HEK293 (cell line): Measurements from ENCODE around the gene CHRM4.

ENCODE experiments used
- CTCF ChIA-PET: fragments of 350-600 bp; formaldehyde crosslinking; extraction: SDS; loops from one replicate; lab custom pipeline; 2021; ENCODE audit warnings: antibody characterized with exemption; lab: Yijun Ruan, JAX
- POLR2A ChIA-PET: fragments of 300-600 bp; formaldehyde crosslinking; extraction: SDS; loops from one replicate; lab custom pipeline; 2020; ENCODE audit warnings: antibody characterized with exemption, inconsistent platforms; lab: Yijun Ruan, JAX
- H3K27ac ChIP-seq: fragments of 200-500 bp; sonication (Bioruptor generic); 2 replicates; pipeline ENCODE4 v1.5.1; 2014; ENCODE audit warnings: low read depth, low read length, control low read depth, inconsistent platforms; ENCODE audit errors: extremely low read depth
- H3K36me3 ChIP-seq, 2 experiments: fragments of 200-500 bp in 1 of 2; sonication (Bioruptor generic) in 1 of 2; 1 replicate in 1 of 2; 2 replicates in 1 of 2; pipeline ENCODE4 v1.5.1; 2014 to 2017; ENCODE audit warnings: inconsistent platforms in 2 of 2, low read length in 2 of 2; ENCODE audit not compliant: control insufficient read depth in 2 of 2, insufficient read depth in 1 of 2
- H3K4me1 ChIP-seq: fragments of 200-500 bp; sonication (Bioruptor generic); 2 replicates; pipeline ENCODE4 v1.5.1; 2014; ENCODE audit warnings: mild to moderate bottlenecking, low read length, inconsistent platforms; ENCODE audit not compliant: control insufficient read depth, insufficient read depth
- H3K4me3 ChIP-seq: 2 replicates; pipeline ENCODE4 v1.5.1; 2011; ENCODE audit warnings: low read depth, mild to moderate bottlenecking, control low read depth, low read length, moderate library complexity
- H3K9me3 ChIP-seq: fragments of 200-500 bp; sonication (Bioruptor generic); 2 replicates; pipeline ENCODE4 v1.5.1; 2014; ENCODE audit warnings: low read depth, low read length, inconsistent platforms; ENCODE audit not compliant: control insufficient read depth, insufficient read depth
- KLF7 ChIP-seq: fragments of 450-650 bp; formaldehyde crosslinking; IDR thresholded peaks from 2 replicates; pipeline ENCODE4 v1.5.1; 2016; ENCODE audit warnings: missing biosample characterization, missing genetic modification characterization, borderline replicate concordance
- MZF1 ChIP-seq: fragments of 450-650 bp; formaldehyde crosslinking; IDR thresholded peaks from 2 replicates; pipeline ENCODE4 v1.5.1; 2017; ENCODE audit warnings: missing biosample characterization, missing genetic modification characterization, borderline replicate concordance
- ZBTB11 ChIP-seq: fragments of 450-650 bp; formaldehyde crosslinking; conservative IDR thresholded peaks from 2 replicates; pipeline ENCODE4 v1.5.1; 2016; ENCODE audit warnings: low read depth, missing biosample characterization, missing genetic modification characterization
- ZNF114 ChIP-seq: fragments of 450-650 bp; formaldehyde crosslinking; IDR thresholded peaks from 2 replicates; pipeline ENCODE4 v1.5.0; 2017; ENCODE audit warnings: missing biosample characterization, missing genetic modification characterization
- ZNF148 ChIP-seq: fragments of 450-650 bp; formaldehyde crosslinking; IDR thresholded peaks from 2 replicates; pipeline ENCODE4 v1.5.0; 2017; ENCODE audit warnings: missing biosample characterization, missing genetic modification characterization, borderline replicate concordance
- ZNF174 ChIP-seq: fragments of 450-650 bp; formaldehyde crosslinking; IDR thresholded peaks from 2 replicates; pipeline ENCODE4 v1.5.0; 2017; ENCODE audit warnings: missing biosample characterization, mild to moderate bottlenecking, missing genetic modification characterization
- ZNF433 ChIP-seq: fragments of 450-650 bp; formaldehyde crosslinking; IDR thresholded peaks from 2 replicates; pipeline ENCODE4 v1.5.1; 2016; ENCODE audit warnings: missing biosample characterization, missing genetic modification characterization, low read depth
- ZNF513 ChIP-seq: fragments of 450-650 bp; IDR thresholded peaks from 2 replicates; pipeline ENCODE4 v1.5.1; 2018; ENCODE audit warnings: missing biosample characterization, missing genetic modification characterization
- ZNF548 ChIP-seq: fragments of 450-650 bp; formaldehyde crosslinking; IDR thresholded peaks from 2 replicates; pipeline ENCODE4 v1.5.1; 2016; ENCODE audit warnings: missing biosample characterization, missing genetic modification characterization
- ZNF621 ChIP-seq: fragments of 450-650 bp; formaldehyde crosslinking; IDR thresholded peaks from 2 replicates; pipeline ENCODE4 v1.5.1; 2017; ENCODE audit warnings: missing biosample characterization, missing genetic modification characterization
- ZNF664 ChIP-seq: fragments of 450-650 bp; formaldehyde crosslinking; IDR thresholded peaks from 2 replicates; pipeline ENCODE4 v1.5.1; 2016; ENCODE audit warnings: missing biosample characterization, missing genetic modification characterization
- ZNF776 ChIP-seq: fragments of 450-650 bp; formaldehyde crosslinking; IDR thresholded peaks from 2 replicates; pipeline ENCODE4 v1.5.0; 2017; ENCODE audit warnings: missing biosample characterization, missing genetic modification characterization, borderline replicate concordance
- ZSCAN30 ChIP-seq: fragments of 450-650 bp; IDR thresholded peaks from 2 replicates; pipeline ENCODE4 v1.5.1; 2018; ENCODE audit warnings: missing biosample characterization, mild to moderate bottlenecking, missing genetic modification characterization, moderate library complexity
- TF ChIP-seq, protein P1 (sequence below): fragments of 450-650 bp; formaldehyde crosslinking; IDR thresholded peaks from 2 replicates; pipeline ENCODE4 v1.5.1; 2016; ENCODE audit warnings: missing biosample characterization, missing genetic modification characterization
- TF ChIP-seq, protein P2 (sequence below): fragments of 450-650 bp; formaldehyde crosslinking; IDR thresholded peaks from 2 replicates; pipeline ENCODE4 v1.5.1; 2016; ENCODE audit warnings: missing biosample characterization, missing genetic modification characterization

CHRM4 gene

DNA sequence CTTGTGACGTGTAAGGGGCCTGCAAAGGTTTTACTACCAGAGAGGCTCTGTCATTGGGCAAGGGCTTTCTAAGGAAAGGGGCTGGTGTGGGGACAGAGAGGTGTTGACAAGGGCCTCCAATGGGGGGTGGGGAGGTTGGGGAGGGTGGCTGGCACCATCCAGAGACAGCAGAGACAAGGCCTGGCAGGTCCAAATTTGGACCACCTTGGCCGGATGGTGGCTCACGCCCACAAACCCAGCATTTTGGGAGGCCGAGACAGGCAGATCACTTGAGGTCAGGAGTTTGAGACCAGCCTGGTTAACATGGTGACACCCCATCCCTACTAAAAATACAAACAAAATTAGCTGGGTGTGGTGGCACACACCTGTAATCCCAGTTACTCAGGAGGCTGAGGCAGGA is 2.2 kb upstream of the CHRM4 start:
- POLR2A ChIA-PET, result interaction anchor here (0.6 kb wide), 1 partner anchor 83 kb away, joined by 4 read pairs; no protein-coding TSS in a partner anchor
- no peaks in the 10 kb centered on the region for H3K4me1 ChIP-seq
- H3K36me3 ChIP-seq, result peaks cover 0 to 26% of the 10 kb centered on the region in 2 experiments; a peak in 1 of 3 replicates
- H3K4me3 ChIP-seq, result no peak overlapping the region
- H3K9me3 ChIP-seq, result no peaks in the 10 kb centered on the region
- CTCF ChIA-PET, result interaction anchor here (0.6 to 5.4 kb wide), 6 partner anchors 10 to 1844 kb away, joined by 3 to 43 read pairs (median 5); no protein-coding TSS in a partner anchor
- TF ChIP-seq, protein P1, sequence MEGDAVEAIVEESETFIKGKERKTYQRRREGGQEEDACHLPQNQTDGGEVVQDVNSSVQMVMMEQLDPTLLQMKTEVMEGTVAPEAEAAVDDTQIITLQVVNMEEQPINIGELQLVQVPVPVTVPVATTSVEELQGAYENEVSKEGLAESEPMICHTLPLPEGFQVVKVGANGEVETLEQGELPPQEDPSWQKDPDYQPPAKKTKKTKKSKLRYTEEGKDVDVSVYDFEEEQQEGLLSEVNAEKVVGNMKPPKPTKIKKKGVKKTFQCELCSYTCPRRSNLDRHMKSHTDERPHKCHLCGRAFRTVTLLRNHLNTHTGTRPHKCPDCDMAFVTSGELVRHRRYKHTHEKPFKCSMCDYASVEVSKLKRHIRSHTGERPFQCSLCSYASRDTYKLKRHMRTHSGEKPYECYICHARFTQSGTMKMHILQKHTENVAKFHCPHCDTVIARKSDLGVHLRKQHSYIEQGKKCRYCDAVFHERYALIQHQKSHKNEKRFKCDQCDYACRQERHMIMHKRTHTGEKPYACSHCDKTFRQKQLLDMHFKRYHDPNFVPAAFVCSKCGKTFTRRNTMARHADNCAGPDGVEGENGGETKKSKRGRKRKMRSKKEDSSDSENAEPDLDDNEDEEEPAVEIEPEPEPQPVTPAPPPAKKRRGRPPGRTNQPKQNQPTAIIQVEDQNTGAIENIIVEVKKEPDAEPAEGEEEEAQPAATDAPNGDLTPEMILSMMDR (tag by site-specific recombination), result no peak
- no peak for TF ChIP-seq ZSCAN30 (tag by site-specific recombination)
- TF ChIP-seq ZBTB11 (tag by site-specific recombination), result no peak
- TF ChIP-seq ZNF548 (tag by site-specific recombination), result no peak
- no peak for TF ChIP-seq KLF7 (tag by site-specific recombination)
- no peak for TF ChIP-seq MZF1 (tag by site-specific recombination)
- TF ChIP-seq, protein P2, sequence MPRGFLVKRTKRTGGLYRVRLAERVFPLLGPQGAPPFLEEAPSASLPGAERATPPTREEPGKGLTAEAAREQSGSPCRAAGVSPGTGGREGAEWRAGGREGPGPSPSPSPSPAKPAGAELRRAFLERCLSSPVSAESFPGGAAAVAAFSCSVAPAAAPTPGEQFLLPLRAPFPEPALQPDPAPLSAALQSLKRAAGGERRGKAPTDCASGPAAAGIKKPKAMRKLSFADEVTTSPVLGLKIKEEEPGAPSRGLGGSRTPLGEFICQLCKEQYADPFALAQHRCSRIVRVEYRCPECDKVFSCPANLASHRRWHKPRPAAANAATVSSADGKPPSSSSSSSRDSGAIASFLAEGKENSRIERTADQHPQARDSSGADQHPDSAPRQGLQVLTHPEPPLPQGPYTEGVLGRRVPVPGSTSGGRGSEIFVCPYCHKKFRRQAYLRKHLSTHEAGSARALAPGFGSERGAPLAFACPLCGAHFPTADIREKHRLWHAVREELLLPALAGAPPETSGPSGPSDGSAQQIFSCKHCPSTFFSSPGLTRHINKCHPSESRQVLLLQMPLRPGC (tag by site-specific recombination), result no peak
- TF ChIP-seq ZNF114, result no peak
- no peak for TF ChIP-seq ZNF513 (tag by site-specific recombination)
- TF ChIP-seq ZNF433 (tag by site-specific recombination), result no peak
- TF ChIP-seq ZNF776 (tag by site-specific recombination), result no peak
- no peak for TF ChIP-seq ZNF621
- TF ChIP-seq ZNF148 (tag by site-specific recombination), result no peak
- TF ChIP-seq ZNF664 (tag by site-specific recombination), result no peak
- no peak for TF ChIP-seq ZNF174 (tag by site-specific recombination)
- H3K27ac ChIP-seq, result no peak overlapping the region
